Liver (tissue), 9 donors: Measurements from ENCODE around the gene WNT1. TPM values are rescaled to one million over a fixed set of nuclear protein-coding genes. Genes with fewer than 3 reads are reported as not detected.

Experiments used
- DNase-seq: peaks from one replicate; pipeline ENCODE4 v3.0.0-alpha.2; 2017; ENCODE audit warnings: low spot score
- H3K27ac ChIP-seq, 2 donors: one replicate each; pipeline ENCODE4 v1.7.0; 2013; ENCODE audit warnings: inconsistent platforms in 2 of 2, low read length in 2 of 2, control low read depth in 1 of 2, low read depth in 1 of 2, mild to moderate bottlenecking in 1 of 2
- H3K27me3 ChIP-seq, 4 donors: one replicate each; pipeline versions ENCODE4 v1.6.1 to v1.7.0; 2013; ENCODE audit warnings: low read length in 3 of 4, inconsistent platforms in 1 of 4, mild to moderate bottlenecking in 1 of 4, moderate library complexity in 1 of 4; ENCODE audit not compliant: control insufficient read depth in 4 of 4, insufficient read depth in 4 of 4
- H3K36me3 ChIP-seq, 4 donors: one replicate each; pipeline versions ENCODE4 v1.6.1 to v1.7.0; 2013; ENCODE audit warnings: low read length in 3 of 4, mild to moderate bottlenecking in 3 of 4, low read depth in 1 of 4, moderate library complexity in 1 of 4; ENCODE audit not compliant: control insufficient read depth in 4 of 4, insufficient read depth in 3 of 4
- H3K4me1 ChIP-seq, 4 donors: one replicate each; pipeline versions ENCODE4 v1.6.1 to v1.7.0; 2013; ENCODE audit warnings: low read length in 3 of 4, mild to moderate bottlenecking in 3 of 4, moderate library complexity in 1 of 4; ENCODE audit not compliant: control insufficient read depth in 4 of 4, insufficient read depth in 4 of 4
- H3K4me3 ChIP-seq, 3 donors: one replicate each; pipeline versions ENCODE4 v1.6.1 to v1.7.0; 2013; ENCODE audit warnings: low read length in 3 of 3, control low read depth in 1 of 3, low read depth in 1 of 3, mild to moderate bottlenecking in 1 of 3
- H3K9ac ChIP-seq, 2 donors: one replicate each; pipeline ENCODE4 v1.7.0; 2013; ENCODE audit warnings: low read length in 2 of 2, mild to moderate bottlenecking in 2 of 2, moderate library complexity in 2 of 2, control low read depth in 1 of 2, low read depth in 1 of 2
- H3K9me3 ChIP-seq, 4 donors: one replicate each; pipeline versions ENCODE4 v1.6.1 to v1.7.0; 2013; ENCODE audit warnings: low read length in 3 of 4; ENCODE audit not compliant: control insufficient read depth in 4 of 4
- EGR1 ChIP-seq, 2 donors: IDR thresholded peaks; 2 replicates each; pipeline ENCODE4 v1.6.1; 2016 to 2018; ENCODE audit warnings: antibody characterized with exemption in 2 of 2, low read depth in 2 of 2
- FOXA1 ChIP-seq: IDR thresholded peaks from 2 replicates; pipeline ENCODE4 v1.6.1; 2016; ENCODE audit warnings: antibody characterized with exemption
- FOXA2 ChIP-seq: IDR thresholded peaks from 2 replicates; pipeline ENCODE4 v1.6.1; 2016; ENCODE audit warnings: antibody characterized with exemption
- GABPA ChIP-seq, 2 donors: IDR thresholded peaks in 1 of 2; conservative IDR thresholded peaks in 1 of 2; 2 replicates each; pipeline ENCODE4 v1.6.1; 2016; ENCODE audit warnings: antibody characterized with exemption in 2 of 2, mild to moderate bottlenecking in 1 of 2, moderate library complexity in 1 of 2
- HNF4A ChIP-seq, 2 donors: conservative IDR thresholded peaks; 2 replicates each; pipeline ENCODE4 v1.6.1; 2016; ENCODE audit warnings: antibody characterized with exemption in 2 of 2, mild to moderate bottlenecking in 2 of 2
- HNF4G ChIP-seq: IDR thresholded peaks from 2 replicates; pipeline ENCODE4 v1.6.1; 2016; ENCODE audit warnings: antibody characterized with exemption
- JUND ChIP-seq, 2 donors: IDR thresholded peaks; 2 replicates each; pipeline ENCODE4 v1.6.1; 2016; ENCODE audit warnings: antibody characterized with exemption in 2 of 2
- NR2F2 ChIP-seq: IDR thresholded peaks from 2 replicates; pipeline ENCODE4 v1.6.1; 2016; ENCODE audit warnings: antibody characterized with exemption
- RAD21 ChIP-seq, 2 donors: IDR thresholded peaks; 2 replicates each; pipeline ENCODE4 v1.6.1; 2016; ENCODE audit warnings: antibody characterized with exemption in 2 of 2, mild to moderate bottlenecking in 2 of 2
- RXRA ChIP-seq, 2 donors: IDR thresholded peaks; 2 replicates each; pipeline ENCODE4 v1.6.1; 2017 to 2018; ENCODE audit warnings: antibody characterized with exemption in 2 of 2, mild to moderate bottlenecking in 1 of 2
- SP1 ChIP-seq: IDR thresholded peaks from 2 replicates; pipeline ENCODE4 v1.6.1; 2018; ENCODE audit warnings: antibody characterized with exemption, mild to moderate bottlenecking
- TAF1 ChIP-seq: conservative IDR thresholded peaks from 2 replicates; pipeline ENCODE4 v1.6.1; 2016; ENCODE audit warnings: antibody characterized with exemption, mild to moderate bottlenecking
- YY1 ChIP-seq: IDR thresholded peaks from 2 replicates; pipeline ENCODE4 v1.6.1; 2016; ENCODE audit warnings: antibody characterized with exemption, mild to moderate bottlenecking
- WGBS: extraction: QIAGEN DNeasy Blood & Tissue Kit; methylation state at CpG from one replicate; pipeline ENCODE4 v1.1.7; 2013; 5-methylcytosine and 5-hydroxymethylcytosine counted together
- polyA plus RNA-seq, 2 donors: library from polyadenylated mRNA; stranded (reverse) in 1 of 2; unstranded in 1 of 2; fragments of 200-250 nt in 1 of 2; fragments of >200 nt in 1 of 2; fragmentation: Nextera tagmentation in 1 of 2; extraction: Ambion mirVana in 1 of 2; gene quantifications; one replicate each; pipeline versions ENCODE4 v1.2.1 to v1.2.3, GENCODE V29; 2013 to 2015
- total RNA-seq, 2 donors: library from RNA; depleted of rRNA; stranded (reverse); fragments of >200 nt; gene quantifications; one replicate each; pipeline ENCODE4 v1.2.3, GENCODE V29; 2014
- TF ChIP-seq, protein P1 (sequence below): IDR thresholded peaks from 2 replicates; pipeline ENCODE4 v1.6.1; 2016; ENCODE audit warnings: antibody characterized with exemption
- TF ChIP-seq, protein P2 (sequence below): fragments of 150-350 bp; IDR thresholded peaks from 2 replicates; pipeline ENCODE4 v1.5.1; 2017; ENCODE audit warnings: improper control_type of control experiment, low read depth, low read length; ENCODE audit not compliant: missing input control
- TF ChIP-seq, protein P3 (sequence below): IDR thresholded peaks from 2 replicates; pipeline ENCODE4 v1.6.1; 2016; ENCODE audit warnings: antibody characterized with exemption
- TF ChIP-seq, protein P4 (sequence below): IDR thresholded peaks from 2 replicates; pipeline ENCODE4 v1.6.1; 2016; ENCODE audit warnings: antibody characterized with exemption
- TF ChIP-seq, protein P5 (sequence below): IDR thresholded peaks from 2 replicates; pipeline ENCODE4 v1.6.1; 2016; ENCODE audit warnings: antibody characterized with exemption, mild to moderate bottlenecking
- donor health status: healthy.
- donor health status: healthy.
- donor health status: healthy.
- donor health status: healthy.
- donor health status: healthy.

The WNT1 gene
- total and polyA plus RNA-seq, 4 donors = not detected

DNA sequence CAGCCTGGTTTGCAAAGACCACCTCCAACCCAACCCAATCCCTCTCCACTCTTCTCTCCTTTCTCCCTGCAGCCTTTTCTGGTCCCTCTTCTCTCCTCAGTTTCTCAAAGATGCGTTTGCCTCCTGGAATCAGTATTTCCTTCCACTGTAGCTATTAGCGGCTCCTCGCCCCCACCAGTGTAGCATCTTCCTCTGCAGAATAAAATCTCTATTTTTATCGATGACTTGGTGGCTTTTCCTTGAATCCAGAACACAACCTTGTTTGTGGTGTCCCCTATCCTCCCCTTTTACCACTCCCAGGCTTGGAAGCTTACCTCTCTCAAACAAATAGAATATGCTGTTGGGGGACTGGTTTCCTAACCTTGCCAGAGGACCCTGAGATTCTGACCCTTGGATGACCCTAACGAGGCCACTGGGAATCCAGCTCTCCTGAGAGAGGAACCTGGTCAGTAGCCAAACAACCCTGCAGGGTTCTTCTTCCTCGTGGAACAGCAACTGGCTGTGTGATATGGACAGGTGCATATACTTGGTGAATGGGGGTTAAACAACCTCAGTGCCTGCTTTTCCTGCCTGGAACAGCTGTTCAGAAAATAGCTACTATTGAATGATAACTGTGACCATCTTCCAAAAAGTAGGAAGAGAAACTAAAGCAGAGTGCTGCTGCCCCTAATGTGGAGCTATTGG lies 4.4 kb downstream of the WNT1 start:
- 47% methylated on average over 6 of the region's 6 CpGs for WGBS
- no peak for TF ChIP-seq RAD21 (IDR thresholded peaks at IDR 0.05)
- no peak for TF ChIP-seq JUND (IDR thresholded peaks at IDR 0.05)
- TF ChIP-seq TAF1 = no peak

DNA sequence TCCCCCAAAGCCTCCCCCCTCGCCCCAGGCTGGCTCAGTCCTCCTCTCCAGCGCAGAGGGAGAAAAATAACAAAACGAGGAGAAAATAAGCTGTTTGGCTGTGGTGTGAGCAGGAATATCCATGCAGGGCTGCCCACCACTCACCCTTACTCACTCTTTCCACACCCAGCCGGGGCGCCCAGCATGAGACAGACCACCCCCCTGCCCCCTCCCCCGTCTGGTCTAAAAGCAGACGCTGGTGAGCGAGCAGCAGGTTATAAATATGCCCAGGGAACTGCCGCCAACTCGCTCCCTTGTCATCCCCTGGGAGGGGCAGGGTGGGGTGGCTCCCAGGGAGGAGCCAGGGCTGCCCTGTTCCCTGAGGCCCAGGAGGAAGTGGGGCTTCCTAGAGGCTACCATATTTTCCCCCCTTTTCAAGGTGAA lies 7.4 kb downstream of the WNT1 start:
- WGBS = 41% methylated on average over 10 of the region's 10 CpGs
- DNase-seq = no peak
- TF ChIP-seq, protein P1, sequence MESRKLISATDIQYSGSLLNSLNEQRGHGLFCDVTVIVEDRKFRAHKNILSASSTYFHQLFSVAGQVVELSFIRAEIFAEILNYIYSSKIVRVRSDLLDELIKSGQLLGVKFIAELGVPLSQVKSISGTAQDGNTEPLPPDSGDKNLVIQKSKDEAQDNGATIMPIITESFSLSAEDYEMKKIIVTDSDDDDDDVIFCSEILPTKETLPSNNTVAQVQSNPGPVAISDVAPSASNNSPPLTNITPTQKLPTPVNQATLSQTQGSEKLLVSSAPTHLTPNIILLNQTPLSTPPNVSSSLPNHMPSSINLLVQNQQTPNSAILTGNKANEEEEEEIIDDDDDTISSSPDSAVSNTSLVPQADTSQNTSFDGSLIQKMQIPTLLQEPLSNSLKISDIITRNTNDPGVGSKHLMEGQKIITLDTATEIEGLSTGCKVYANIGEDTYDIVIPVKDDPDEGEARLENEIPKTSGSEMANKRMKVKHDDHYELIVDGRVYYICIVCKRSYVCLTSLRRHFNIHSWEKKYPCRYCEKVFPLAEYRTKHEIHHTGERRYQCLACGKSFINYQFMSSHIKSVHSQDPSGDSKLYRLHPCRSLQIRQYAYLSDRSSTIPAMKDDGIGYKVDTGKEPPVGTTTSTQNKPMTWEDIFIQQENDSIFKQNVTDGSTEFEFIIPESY = no peak
- no peak for TF ChIP-seq YY1
- TF ChIP-seq, protein P2, sequence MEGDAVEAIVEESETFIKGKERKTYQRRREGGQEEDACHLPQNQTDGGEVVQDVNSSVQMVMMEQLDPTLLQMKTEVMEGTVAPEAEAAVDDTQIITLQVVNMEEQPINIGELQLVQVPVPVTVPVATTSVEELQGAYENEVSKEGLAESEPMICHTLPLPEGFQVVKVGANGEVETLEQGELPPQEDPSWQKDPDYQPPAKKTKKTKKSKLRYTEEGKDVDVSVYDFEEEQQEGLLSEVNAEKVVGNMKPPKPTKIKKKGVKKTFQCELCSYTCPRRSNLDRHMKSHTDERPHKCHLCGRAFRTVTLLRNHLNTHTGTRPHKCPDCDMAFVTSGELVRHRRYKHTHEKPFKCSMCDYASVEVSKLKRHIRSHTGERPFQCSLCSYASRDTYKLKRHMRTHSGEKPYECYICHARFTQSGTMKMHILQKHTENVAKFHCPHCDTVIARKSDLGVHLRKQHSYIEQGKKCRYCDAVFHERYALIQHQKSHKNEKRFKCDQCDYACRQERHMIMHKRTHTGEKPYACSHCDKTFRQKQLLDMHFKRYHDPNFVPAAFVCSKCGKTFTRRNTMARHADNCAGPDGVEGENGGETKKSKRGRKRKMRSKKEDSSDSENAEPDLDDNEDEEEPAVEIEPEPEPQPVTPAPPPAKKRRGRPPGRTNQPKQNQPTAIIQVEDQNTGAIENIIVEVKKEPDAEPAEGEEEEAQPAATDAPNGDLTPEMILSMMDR = no peak
- no peak for TF ChIP-seq RAD21 (IDR thresholded peaks at IDR 0.05)
- no peak for TF ChIP-seq FOXA2
- no peak for TF ChIP-seq EGR1 (IDR thresholded peaks at IDR 0.05; ENCODE audit: low read depth in 2 of 2)
- no peak for TF ChIP-seq SP1
- TF ChIP-seq JUND (IDR thresholded peaks at IDR 0.05) = no peak
- TF ChIP-seq, protein P3, sequence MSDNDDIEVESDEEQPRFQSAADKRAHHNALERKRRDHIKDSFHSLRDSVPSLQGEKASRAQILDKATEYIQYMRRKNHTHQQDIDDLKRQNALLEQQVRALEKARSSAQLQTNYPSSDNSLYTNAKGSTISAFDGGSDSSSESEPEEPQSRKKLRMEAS = no peak
- no peak for TF ChIP-seq HNF4G
- TF ChIP-seq, protein P4, sequence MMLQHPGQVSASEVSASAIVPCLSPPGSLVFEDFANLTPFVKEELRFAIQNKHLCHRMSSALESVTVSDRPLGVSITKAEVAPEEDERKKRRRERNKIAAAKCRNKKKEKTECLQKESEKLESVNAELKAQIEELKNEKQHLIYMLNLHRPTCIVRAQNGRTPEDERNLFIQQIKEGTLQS = no peak
- TF ChIP-seq HNF4A (conservative IDR thresholded peaks at IDR 0.05) = no peak
- TF ChIP-seq GABPA (IDR thresholded peaks at IDR 0.05 in 1 of 2, conservative IDR thresholded peaks at IDR 0.05 in 1 of 2) = no peak
- no peak for TF ChIP-seq RXRA (IDR thresholded peaks at IDR 0.05)
- no peak for TF ChIP-seq TAF1
- TF ChIP-seq FOXA1 = no peak
- TF ChIP-seq NR2F2 = no peak
- TF ChIP-seq, protein P5, sequence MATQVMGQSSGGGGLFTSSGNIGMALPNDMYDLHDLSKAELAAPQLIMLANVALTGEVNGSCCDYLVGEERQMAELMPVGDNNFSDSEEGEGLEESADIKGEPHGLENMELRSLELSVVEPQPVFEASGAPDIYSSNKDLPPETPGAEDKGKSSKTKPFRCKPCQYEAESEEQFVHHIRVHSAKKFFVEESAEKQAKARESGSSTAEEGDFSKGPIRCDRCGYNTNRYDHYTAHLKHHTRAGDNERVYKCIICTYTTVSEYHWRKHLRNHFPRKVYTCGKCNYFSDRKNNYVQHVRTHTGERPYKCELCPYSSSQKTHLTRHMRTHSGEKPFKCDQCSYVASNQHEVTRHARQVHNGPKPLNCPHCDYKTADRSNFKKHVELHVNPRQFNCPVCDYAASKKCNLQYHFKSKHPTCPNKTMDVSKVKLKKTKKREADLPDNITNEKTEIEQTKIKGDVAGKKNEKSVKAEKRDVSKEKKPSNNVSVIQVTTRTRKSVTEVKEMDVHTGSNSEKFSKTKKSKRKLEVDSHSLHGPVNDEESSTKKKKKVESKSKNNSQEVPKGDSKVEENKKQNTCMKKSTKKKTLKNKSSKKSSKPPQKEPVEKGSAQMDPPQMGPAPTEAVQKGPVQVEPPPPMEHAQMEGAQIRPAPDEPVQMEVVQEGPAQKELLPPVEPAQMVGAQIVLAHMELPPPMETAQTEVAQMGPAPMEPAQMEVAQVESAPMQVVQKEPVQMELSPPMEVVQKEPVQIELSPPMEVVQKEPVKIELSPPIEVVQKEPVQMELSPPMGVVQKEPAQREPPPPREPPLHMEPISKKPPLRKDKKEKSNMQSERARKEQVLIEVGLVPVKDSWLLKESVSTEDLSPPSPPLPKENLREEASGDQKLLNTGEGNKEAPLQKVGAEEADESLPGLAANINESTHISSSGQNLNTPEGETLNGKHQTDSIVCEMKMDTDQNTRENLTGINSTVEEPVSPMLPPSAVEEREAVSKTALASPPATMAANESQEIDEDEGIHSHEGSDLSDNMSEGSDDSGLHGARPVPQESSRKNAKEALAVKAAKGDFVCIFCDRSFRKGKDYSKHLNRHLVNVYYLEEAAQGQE = no peak
- H3K27ac ChIP-seq = no peak overlapping the region
- no peaks in the 10 kb centered on the region for H3K9me3 ChIP-seq
- H3K36me3 ChIP-seq = no peaks in the 10 kb centered on the region
- H3K9ac ChIP-seq = no peak overlapping the region
- no peak overlapping the region for H3K4me3 ChIP-seq
- H3K27me3 ChIP-seq = peaks cover 0 to 13% (median 6%) of the 10 kb centered on the region in 4 donors
- H3K4me1 ChIP-seq = peaks cover 6 to 11% (median 8%) of the 10 kb centered on the region in 4 donors

More for the DNA sequence above, 4.4 kb downstream of the WNT1 start:
- Histone ChIP-seq H3K4me1 (peaks cover 27 to 34% (median 30%) of the 10 kb centered on the region in 4 donors), H3K27ac (no peak overlapping the region), H3K27me3 (peaks cover 6 to 14% (median 10%) of the 10 kb centered on the region in 4 donors), H3K9ac (no peak overlapping the region), H3K36me3 (no peaks in the 10 kb centered on the region), H3K9me3 (no peaks in the 10 kb centered on the region), H3K4me3 (no peak overlapping the region)
- no peak for DNase-seq
